HCT116 (cell line): ENCODE measurements around the gene COPS2. TPM values are rescaled to one million over a fixed set of nuclear protein-coding genes. Genes with fewer than 3 reads are reported as not detected.
A peak's percentile ranks its signal among the peaks of the same experiment; 100 is the strongest.

Experiments used
- ATAC-seq: fragments of 200-7000 bp; cut with Tn5 transposase; 2 replicates; pipeline ENCODE4 v1.9.1; 2020; ENCODE audit warnings: mild to moderate bottlenecking, moderate library complexity
- BruUV-seq: library from RNA; stranded (reverse); fragments of 400-500 nt; replicated peaks from 2 replicates; lab custom pipeline; 2021; lab: Mats Ljungman, UMichigan
- CTCF ChIA-PET: fragments of 300-600 bp; sonication (Branson Sonifier 250); formaldehyde crosslinking; loops from one replicate; lab custom pipeline; 2021; ENCODE audit warnings: antibody characterized with exemption; lab: Charles Lee
- POLR2A ChIA-PET: fragments of 300-600, 350-600 bp; sonication (Branson Sonifier 250); formaldehyde crosslinking; loops from one replicate; lab custom pipeline; 2021; ENCODE audit warnings: antibody characterized with exemption; lab: Charles Lee
- RAD21 ChIA-PET, 2 experiments: fragments of 300-600 bp; sonication (Branson Sonifier 250); formaldehyde crosslinking; loops; one replicate each; lab custom pipeline; 2023; ENCODE audit warnings: low total read pairs in 2 of 2; ENCODE audit not compliant: uncharacterized antibody in 2 of 2, unreplicated experiment in 2 of 2, low non-redundant PET in 1 of 2; lab: Charles Lee
- DNase-seq: peaks from one replicate; pipeline ENCODE4 v3.0.0-alpha.2; 2010; ENCODE audit warnings: low read depth, low spot score
- H2AFZ ChIP-seq: fragments of 200-600 bp; shearing (Covaris generic), sonication (generic); 2 replicates; pipeline ENCODE4 v1.6.1; 2017; ENCODE audit warnings: low read depth, mixed run types, mixed read lengths, antibody characterized with exemption, low read length; ENCODE audit not compliant: poor library complexity, severe bottlenecking
- H3K27ac ChIP-seq: 2 replicates; pipeline ENCODE4 v1.5.1; 2012; ENCODE audit warnings: low read depth, low read length
- H3K27me3 ChIP-seq: fragments of 200-600 bp; sonication (generic); 2 replicates; pipeline ENCODE4 v1.6.1; 2016; ENCODE audit warnings: mixed run types, low read length, mixed read lengths; ENCODE audit not compliant: insufficient read depth
- H3K36me3 ChIP-seq, 2 experiments: fragments of 200-500 bp in 1 of 2; fragments of 200-600 bp in 1 of 2; sonication (Bioruptor generic) in 1 of 2; sonication (generic) in 1 of 2; 2 replicates each; pipeline versions ENCODE4 v1.5.1 to v1.6.1; 2014 to 2016; ENCODE audit warnings: low read length in 2 of 2, inconsistent platforms in 1 of 2, mixed read lengths in 1 of 2, mixed run types in 1 of 2; ENCODE audit not compliant: insufficient read depth in 2 of 2, control insufficient read depth in 1 of 2
- H3K4me1 ChIP-seq, 2 experiments: fragments of 200-600 bp in 1 of 2; sonication (generic) in 1 of 2; 2 replicates each; pipeline versions ENCODE4 v1.5.1 to v1.6.1; 2012 to 2017; ENCODE audit warnings: low read length in 2 of 2, inconsistent platforms in 1 of 2, mild to moderate bottlenecking in 1 of 2, mixed read lengths in 1 of 2, mixed run types in 1 of 2, moderate library complexity in 1 of 2; ENCODE audit not compliant: insufficient read depth in 2 of 2, control insufficient read depth in 1 of 2
- H3K4me2 ChIP-seq: fragments of 200-600 bp; sonication (generic); 2 replicates; pipeline ENCODE4 v1.6.1; 2017; ENCODE audit warnings: mixed run types, low read length, mixed read lengths
- H3K4me3 ChIP-seq, 2 experiments: fragments of 200-600 bp in 1 of 2; sonication (generic) in 1 of 2; replicated peaks in 1 of 2; 2 replicates each; pipeline ENCODE4 v1.5.1; 2011 to 2016; ENCODE audit warnings: low read length in 2 of 2, control low read depth in 1 of 2, low read depth in 1 of 2, mild to moderate bottlenecking in 1 of 2, mixed read lengths in 1 of 2, mixed run types in 1 of 2
- H3K79me2 ChIP-seq: fragments of 200-600 bp; sonication (generic); 2 replicates; pipeline ENCODE4 v1.6.1; 2017; ENCODE audit warnings: mild to moderate bottlenecking, mixed run types, low read length, moderate library complexity, mixed read lengths; ENCODE audit not compliant: insufficient read depth
- H3K9ac ChIP-seq: fragments of 200-600 bp; sonication (generic); 2 replicates; pipeline ENCODE4 v1.6.1; 2016; ENCODE audit warnings: low read length, mixed read lengths
- H3K9me2 ChIP-seq: fragments of 200-600 bp; sonication (generic), shearing (Covaris generic); 2 replicates; pipeline ENCODE4 v1.6.1; 2017; ENCODE audit warnings: mixed run types, mild to moderate bottlenecking, moderate library complexity; ENCODE audit not compliant: insufficient read depth
- H3K9me3 ChIP-seq, 2 experiments: fragments of 200-500 bp in 1 of 2; fragments of 200-600 bp in 1 of 2; sonication (Bioruptor generic) in 1 of 2; sonication (generic) in 1 of 2; 2 replicates each; pipeline ENCODE4 v1.6.1; 2014 to 2017; ENCODE audit warnings: low read length in 2 of 2, mixed read lengths in 2 of 2, inconsistent platforms in 1 of 2, low read depth in 1 of 2, mild to moderate bottlenecking in 1 of 2, mixed run types in 1 of 2, moderate library complexity in 1 of 2; ENCODE audit not compliant: control insufficient read depth in 1 of 2, insufficient read depth in 1 of 2
- H4K20me1 ChIP-seq: fragments of 200-600 bp; sonication (generic), shearing (Covaris generic); 2 replicates; pipeline ENCODE4 v1.6.1; 2017; ENCODE audit warnings: mixed run types, mild to moderate bottlenecking, moderate library complexity; ENCODE audit not compliant: insufficient read depth
- EZH2phosphoT487 ChIP-seq: fragments of 200-600 bp; IDR thresholded peaks from 2 replicates; pipeline ENCODE4 v1.6.1; 2018; ENCODE audit warnings: antibody characterized with exemption, borderline replicate concordance
- FOSL1 ChIP-seq: IDR thresholded peaks from 2 replicates; pipeline ENCODE4 v1.6.1; 2012; ENCODE audit warnings: low read depth
- POLR2A ChIP-seq: IDR thresholded peaks from 2 replicates; pipeline ENCODE4 v1.7.0; 2011; ENCODE audit warnings: borderline replicate concordance; ENCODE audit not compliant: insufficient read depth, insufficient read length; ENCODE audit errors: extremely low read depth
- ZBTB33 ChIP-seq: IDR thresholded peaks from 2 replicates; pipeline ENCODE4 v1.6.1; 2011; ENCODE audit warnings: mild to moderate bottlenecking, low read length, moderate library complexity; ENCODE audit not compliant: insufficient replicate concordance; ENCODE audit errors: extremely low read depth
- ZFX ChIP-seq: fragments of 450-650 bp; IDR thresholded peaks from 2 replicates; pipeline ENCODE4 v1.6.1; 2017
- ZNF274 ChIP-seq: fragments of 200-500 bp; sonication (Bioruptor generic); IDR thresholded peaks from 2 replicates; pipeline ENCODE4 v1.6.1; 2014; ENCODE audit warnings: mild to moderate bottlenecking, low read depth, low read length, inconsistent platforms
- intact Hi-C: fragments of 100-400 bp; cut with micrococcal nuclease; formaldehyde crosslinking; loops from 2 replicates; pipeline ENCODE4 v1.10.0; 2022
- total RNA-seq: library from RNA; stranded (reverse); gene quantifications from one replicate; pipeline ENCODE4 v1.2.1, GENCODE V29; 2021; ENCODE audit not compliant: unreplicated experiment

COPS2 gene
- total RNA-seq, 1 experiment from 2014 or later = 93.6 TPM

- Histone ChIP-seq H3K9me3 (no peaks in the 10 kb centered on the region), H4K20me1 (no peaks in the 10 kb centered on the region), H3K4me3 (no peak overlapping the region), H3K27me3 (no peaks in the 10 kb centered on the region), H3K4me2 (peak overlapping the region; percentile 75; the same call in 1 of the 2 replicates), H3K36me3 (no peaks in the 10 kb centered on the region), H3K4me1 (peaks cover 6 to 14% of the 10 kb centered on the region in 2 experiments; a peak in 3 of 4 replicates), H3K27ac (no peak overlapping the region), H3K9me2 (no peaks in the 10 kb centered on the region), H3K9ac (no peak overlapping the region), H2AFZ (no peak overlapping the region), H3K79me2 (no peaks in the 10 kb centered on the region; the same call in 1 of the 2 replicates)
- intact Hi-C loops = no loop called here
- ChIA-PET POLR2A (no interaction called here), RAD21 (no interaction called here), CTCF (no interaction called here)
- no peak for ATAC-seq
- BruUV-seq = no TSS peak
- no peak for TF ChIP-seq ZNF274
- no peak for TF ChIP-seq ZBTB33
- no peak for TF ChIP-seq POLR2A
- TF ChIP-seq EZH2phosphoT487 = no peak
- TF ChIP-seq FOSL1 = no peak
- TF ChIP-seq ZFX = no peak
- no peak for DNase-seq
These were observed 16.4 kb upstream of the COPS2 start for GRCh38 chr15:49171790-49172189.
